SK-N-SH (cell line): ENCODE data around the gene CHEK2.
"Not testable (repeated sequence)": the region's sequence is repeated elsewhere in the genome, so short reads cannot be mapped to it uniquely, and the experiment has no call there.

Experiments used
- MAX ChIP-seq: IDR thresholded peaks from 2 replicates; pipeline ENCODE4 v1.4.0; 2012; ENCODE audit warnings: low read depth
- REST ChIP-seq: IDR thresholded peaks from 2 replicates; pipeline ENCODE4 v1.6.1; 2012; ENCODE audit warnings: mild to moderate bottlenecking, low read depth, low read length, moderate library complexity

DNA sequence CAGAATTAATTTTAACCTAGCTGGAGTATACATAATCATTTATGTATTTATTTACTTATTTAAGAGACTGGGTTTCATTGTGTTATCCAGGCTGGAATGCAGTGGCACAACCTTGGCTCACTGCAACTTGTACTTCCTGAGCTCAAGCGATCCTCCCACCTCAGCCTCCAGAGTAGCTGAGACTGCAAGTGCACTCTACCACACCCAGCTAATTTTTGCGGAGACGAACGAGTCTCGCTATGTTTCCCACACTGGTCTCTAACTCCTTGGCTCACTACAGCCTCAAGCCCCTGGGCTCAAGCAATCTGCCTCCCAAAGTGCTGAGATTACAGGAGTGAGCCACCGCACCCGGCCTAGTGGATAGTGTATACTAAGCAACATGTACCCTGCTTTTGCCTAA lies 63.5 kb downstream of the CHEK2 start:
- not testable (repeated sequence) for TF ChIP-seq MAX, REST
